SU-DHL-6 (cell line): ENCODE data around the gene KDSR.

ENCODE experiments used
- H2AFZ ChIP-seq: fragments of 200-600 bp; sonication (generic); 2 replicates; pipeline ENCODE4 v1.6.1; 2014; ENCODE audit warnings: low read depth, mild to moderate bottlenecking, moderate library complexity, mixed read lengths, antibody characterized with exemption, low read length; ENCODE audit not compliant: severe bottlenecking
- H3F3A ChIP-seq: fragments of 200-600 bp; shearing (Covaris generic); 2 replicates; pipeline ENCODE4 v1.6.0; 2016; ENCODE audit warnings: antibody characterized with exemption, mild to moderate bottlenecking; ENCODE audit not compliant: insufficient read depth
- H3K27ac ChIP-seq: fragments of 200-600 bp; sonication (generic); 2 replicates; pipeline ENCODE4 v1.5.1; 2016; ENCODE audit warnings: low read depth, mild to moderate bottlenecking, low read length, moderate library complexity, mixed read lengths
- H3K27me3 ChIP-seq: fragments of 200-600 bp; sonication (generic), shearing (Covaris generic); 2 replicates; pipeline ENCODE4 v1.6.0; 2014; ENCODE audit warnings: mild to moderate bottlenecking, low read length
- H3K36me3 ChIP-seq: fragments of 200-600 bp; sonication (generic); 2 replicates; pipeline ENCODE4 v1.6.1; 2014; ENCODE audit warnings: mild to moderate bottlenecking, low read length, mixed read lengths
- H3K4me2 ChIP-seq: fragments of 300-600, 200-600 bp; shearing (Covaris generic), sonication (generic); 2 replicates; pipeline ENCODE4 v1.6.0; 2014; ENCODE audit warnings: low read length, low read depth, mild to moderate bottlenecking; ENCODE audit not compliant: poor library complexity, severe bottlenecking
- H3K4me3 ChIP-seq: fragments of 200-600 bp; sonication (generic); 2 replicates; pipeline ENCODE4 v1.5.1; 2014; ENCODE audit warnings: antibody characterized with exemption, low read length, mild to moderate bottlenecking, mixed read lengths; ENCODE audit not compliant: insufficient read depth, poor library complexity, severe bottlenecking
- H3K79me2 ChIP-seq: fragments of 200-600 bp; sonication (generic); 2 replicates; pipeline ENCODE4 v1.6.1; 2014; ENCODE audit warnings: mild to moderate bottlenecking, low read length, moderate library complexity; ENCODE audit not compliant: insufficient read depth
- H3K9ac ChIP-seq: fragments of 200-600 bp; sonication (generic); 2 replicates; pipeline ENCODE4 v1.7.0; 2014; ENCODE audit warnings: mild to moderate bottlenecking, low read length
- H3K9me2 ChIP-seq: fragments of 200-600 bp; sonication (generic); replicated peaks from 2 replicates; pipeline ENCODE4 v1.6.1; 2014; ENCODE audit warnings: low read length; ENCODE audit not compliant: insufficient read depth
- H3K9me3 ChIP-seq: fragments of 200-600 bp; sonication (generic); 2 replicates; pipeline ENCODE4 v1.6.1; 2014; ENCODE audit warnings: low read length, mixed read lengths; ENCODE audit not compliant: insufficient read depth
- H4K20me1 ChIP-seq: fragments of 200-600 bp; sonication (generic); 2 replicates; pipeline ENCODE4 v1.6.1; 2014; ENCODE audit warnings: low read depth, mild to moderate bottlenecking, antibody characterized with exemption, low read length, moderate library complexity, mixed read lengths
- EZH2phosphoT487 ChIP-seq: fragments of 200-600 bp; sonication (generic), shearing (Covaris generic); conservative IDR thresholded peaks from 2 replicates; pipeline ENCODE4 v1.6.1; 2018; ENCODE audit warnings: mild to moderate bottlenecking, antibody characterized with exemption, low read length, moderate library complexity, mixed read lengths
- TF ChIP-seq, protein P1 (sequence below): fragments of 200-600 bp; sonication (generic); IDR thresholded peaks from one replicate; pipeline ENCODE4 v1.5.1; 2017; ENCODE audit warnings: antibody characterized with exemption, mild to moderate bottlenecking, low read length, moderate library complexity; ENCODE audit not compliant: insufficient read depth, poor library complexity, severe bottlenecking

Gene KDSR

DNA sequence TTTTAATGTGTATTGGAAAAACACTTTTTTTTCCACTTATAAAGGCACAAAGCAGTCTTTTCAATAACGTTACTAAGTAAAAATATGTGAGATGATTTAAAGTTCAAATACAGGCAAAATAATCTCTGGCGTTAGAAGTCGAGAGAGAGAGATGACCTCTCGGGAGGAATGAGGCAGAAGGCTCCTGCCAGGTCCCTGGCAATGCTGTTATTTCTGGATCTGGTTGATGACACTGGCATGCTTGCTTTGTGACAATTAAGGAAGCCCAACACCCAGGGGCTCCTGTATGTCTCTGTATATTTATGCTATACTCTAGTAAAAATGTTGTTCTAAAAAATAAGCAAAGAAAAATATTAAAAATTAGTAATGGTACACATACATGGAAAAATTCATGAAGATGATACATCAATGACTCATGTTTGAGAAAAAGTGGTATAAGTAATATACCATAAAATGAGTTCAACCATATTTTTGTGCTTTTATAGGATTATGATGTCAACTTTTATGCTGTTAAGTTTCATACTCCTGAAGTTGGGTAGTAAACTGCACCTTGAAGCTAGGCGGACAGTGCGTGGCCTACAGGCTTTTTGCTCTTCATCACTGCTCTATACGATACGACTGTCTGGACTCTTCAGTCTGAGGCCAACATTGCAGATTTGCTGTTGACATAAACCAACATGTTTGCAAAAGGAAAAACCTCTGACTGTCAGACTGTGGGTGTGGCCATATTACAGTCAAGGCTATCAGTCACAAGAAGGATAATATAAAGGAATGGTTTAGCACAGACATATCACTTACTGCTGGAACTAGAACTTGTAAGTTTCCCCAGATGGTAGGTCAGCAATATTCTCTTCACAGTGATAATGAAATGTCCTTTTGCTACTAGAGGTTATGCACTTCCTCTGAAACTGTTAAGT, 35.5 kb upstream of the KDSR start:
- Histone ChIP-seq H3K9ac (no peak overlapping the region), H3K27me3 (no peaks in the 10 kb centered on the region), H2AFZ (no peak overlapping the region), H3K4me2 (no peak overlapping the region), H3K4me3 (no peak overlapping the region), H3K27ac (no peak overlapping the region), H4K20me1 (peaks cover 3% of the 10 kb centered on the region; the same call in 1 of the 2 replicates), H3K9me3 (no peaks in the 10 kb centered on the region), H3K79me2 (0 out of 2 replicates have a peak, but pooled peaks cover 8% of the 10 kb centered on the region), H3K36me3 (peaks cover 70% of the 10 kb centered on the region), H3K9me2 (no peaks in the 10 kb centered on the region), H3F3A (0 out of 2 replicates have a peak, but pooled peaks cover 3% of the 10 kb centered on the region)
- no peak for TF ChIP-seq EZH2phosphoT487
- TF ChIP-seq, protein P1, sequence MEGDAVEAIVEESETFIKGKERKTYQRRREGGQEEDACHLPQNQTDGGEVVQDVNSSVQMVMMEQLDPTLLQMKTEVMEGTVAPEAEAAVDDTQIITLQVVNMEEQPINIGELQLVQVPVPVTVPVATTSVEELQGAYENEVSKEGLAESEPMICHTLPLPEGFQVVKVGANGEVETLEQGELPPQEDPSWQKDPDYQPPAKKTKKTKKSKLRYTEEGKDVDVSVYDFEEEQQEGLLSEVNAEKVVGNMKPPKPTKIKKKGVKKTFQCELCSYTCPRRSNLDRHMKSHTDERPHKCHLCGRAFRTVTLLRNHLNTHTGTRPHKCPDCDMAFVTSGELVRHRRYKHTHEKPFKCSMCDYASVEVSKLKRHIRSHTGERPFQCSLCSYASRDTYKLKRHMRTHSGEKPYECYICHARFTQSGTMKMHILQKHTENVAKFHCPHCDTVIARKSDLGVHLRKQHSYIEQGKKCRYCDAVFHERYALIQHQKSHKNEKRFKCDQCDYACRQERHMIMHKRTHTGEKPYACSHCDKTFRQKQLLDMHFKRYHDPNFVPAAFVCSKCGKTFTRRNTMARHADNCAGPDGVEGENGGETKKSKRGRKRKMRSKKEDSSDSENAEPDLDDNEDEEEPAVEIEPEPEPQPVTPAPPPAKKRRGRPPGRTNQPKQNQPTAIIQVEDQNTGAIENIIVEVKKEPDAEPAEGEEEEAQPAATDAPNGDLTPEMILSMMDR, result no peak

DNA sequence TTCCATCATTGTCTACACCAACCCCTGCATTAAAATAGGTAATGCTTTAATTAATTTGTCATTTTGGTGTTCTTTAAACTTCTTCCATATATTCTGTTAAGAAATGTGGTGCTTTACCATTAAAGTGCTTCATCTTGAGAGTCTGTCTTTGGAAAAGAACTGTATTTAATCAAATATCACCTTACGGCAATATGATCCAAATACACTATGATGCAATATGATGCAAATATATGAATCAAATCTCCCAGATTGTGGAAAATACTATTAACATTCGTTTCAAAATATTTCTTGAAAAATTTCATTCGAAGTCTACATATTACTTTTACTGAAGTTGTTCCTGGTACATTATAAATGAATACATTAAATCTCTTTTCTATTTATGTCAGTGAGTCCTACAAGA, 32.3 kb upstream of the KDSR start:
- H2AFZ ChIP-seq, result no peak overlapping the region
- H4K20me1 ChIP-seq, result peaks cover 3% of the 10 kb centered on the region; the same call in 1 of the 2 replicates
- no peaks in the 10 kb centered on the region for H3K9me3 ChIP-seq
- no peak overlapping the region for H3K4me2 ChIP-seq
- H3K36me3 ChIP-seq, result peaks cover 71% of the 10 kb centered on the region
- H3F3A ChIP-seq, result 0 out of 2 replicates have a peak, but pooled peaks cover 3% of the 10 kb centered on the region
- H3K9ac ChIP-seq, result no peak overlapping the region
- no peak overlapping the region for H3K27ac ChIP-seq
- 0 out of 2 replicates have a peak, but pooled peaks cover under 1% of the 10 kb centered on the region for H3K79me2 ChIP-seq
- TF ChIP-seq, protein P1, result no peak
- no peak for TF ChIP-seq EZH2phosphoT487
- no peaks in the 10 kb centered on the region for H3K9me2 ChIP-seq
- H3K27me3 ChIP-seq, result no peaks in the 10 kb centered on the region
- no peak overlapping the region for H3K4me3 ChIP-seq

DNA sequence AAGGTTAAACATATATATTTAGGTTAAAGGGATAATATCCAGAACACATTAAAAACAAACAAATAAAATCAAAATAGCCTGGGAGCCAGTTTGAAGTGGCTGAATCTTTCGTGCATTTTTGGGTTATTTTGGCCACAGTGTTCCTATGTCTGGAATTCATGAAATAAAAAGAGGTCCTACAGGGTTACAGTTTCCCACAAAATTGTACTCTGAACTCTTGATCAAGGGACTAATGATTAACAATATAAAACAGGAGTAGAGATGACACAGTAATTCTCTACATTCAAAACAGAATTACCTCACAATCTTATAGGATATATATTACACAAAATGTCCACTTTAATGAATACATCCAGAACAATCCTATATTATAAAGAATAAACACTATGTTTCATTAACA, 30.3 kb upstream of the KDSR start:
- Histone ChIP-seq H3K9ac (no peak overlapping the region), H3K4me3 (no peak overlapping the region), H3K27me3 (no peaks in the 10 kb centered on the region), H4K20me1 (no peaks in the 10 kb centered on the region), H3K4me2 (no peak overlapping the region), H2AFZ (no peak overlapping the region), H3K27ac (no peak overlapping the region), H3K9me2 (no peaks in the 10 kb centered on the region), H3K36me3 (peaks cover 56% of the 10 kb centered on the region), H3F3A (0 out of 2 replicates have a peak, but pooled peaks cover 3% of the 10 kb centered on the region), H3K79me2 (no peaks in the 10 kb centered on the region), H3K9me3 (no peaks in the 10 kb centered on the region)
- TF ChIP-seq, protein P1, result no peak
- TF ChIP-seq EZH2phosphoT487, result no peak
